Neural cell (in vitro differentiated cells): ENCODE measurements around the gene TNFRSF12A. TPM values are rescaled to one million over a fixed set of nuclear protein-coding genes. Genes with fewer than 3 reads are reported as not detected.

ENCODE experiments used
- H2AFZ ChIP-seq: fragments of 200-600, 300-800 bp; sonication (generic), shearing (Covaris generic); 2 replicates; pipeline ENCODE4 v1.6.0; 2014; ENCODE audit warnings: low read depth, mild to moderate bottlenecking, antibody characterized with exemption, low read length, moderate library complexity
- H3F3A ChIP-seq: fragments of 200-600 bp; shearing (Covaris generic); 2 replicates; pipeline ENCODE4 v1.6.1; 2016; ENCODE audit warnings: mild to moderate bottlenecking, moderate library complexity, mixed read lengths, antibody characterized with exemption, low read length; ENCODE audit not compliant: insufficient read depth, poor library complexity, severe bottlenecking
- H3K27ac ChIP-seq: fragments of 200-600, 300-800 bp; sonication (generic), shearing (Covaris generic); 2 replicates; pipeline ENCODE4 v1.5.1; 2014; ENCODE audit warnings: mild to moderate bottlenecking, low read length, moderate library complexity
- H3K27me3 ChIP-seq: fragments of 300-800, 200-600 bp; sonication (generic), shearing (Covaris generic); 2 replicates; pipeline ENCODE4 v1.6.0; 2014; ENCODE audit warnings: mild to moderate bottlenecking, low read depth, low read length, moderate library complexity; ENCODE audit not compliant: insufficient read depth
- H3K36me3 ChIP-seq: fragments of 300-800, 200-600 bp; sonication (generic), shearing (Covaris generic); 2 replicates; pipeline ENCODE4 v1.5.1; 2014; ENCODE audit warnings: mild to moderate bottlenecking, antibody characterized with exemption, low read length, moderate library complexity; ENCODE audit not compliant: insufficient read depth
- H3K4me2 ChIP-seq: fragments of 300-800, 200-600 bp; sonication (generic), shearing (Covaris generic); 2 replicates; pipeline ENCODE4 v1.6.0; 2014; ENCODE audit warnings: mild to moderate bottlenecking, low read length
- H3K4me3 ChIP-seq: fragments of 300-800, 200-600 bp; sonication (generic), shearing (Covaris generic); 2 replicates; pipeline ENCODE4 v1.5.1; 2014; ENCODE audit warnings: mild to moderate bottlenecking, low read length, moderate library complexity
- H3K79me2 ChIP-seq: fragments of 200-600 bp; shearing (Covaris generic); replicated peaks from 2 replicates; pipeline ENCODE4 v1.6.0; 2014; ENCODE audit warnings: mild to moderate bottlenecking, low read length, moderate library complexity; ENCODE audit not compliant: insufficient read depth
- H3K9ac ChIP-seq: fragments of 300-800, 200-600 bp; sonication (generic), shearing (Covaris generic); 2 replicates; pipeline ENCODE4 v1.6.1; 2016; ENCODE audit warnings: mild to moderate bottlenecking, low read length, mixed read lengths
- H3K9me2 ChIP-seq: fragments of 200-600 bp; shearing (Covaris generic); 2 replicates; pipeline ENCODE4 v1.6.1; 2016; ENCODE audit warnings: mild to moderate bottlenecking, low read length, mixed read lengths; ENCODE audit not compliant: insufficient read depth
- H3K9me3 ChIP-seq: fragments of 200-600, 300-800 bp; sonication (generic), shearing (Covaris generic); 2 replicates; pipeline ENCODE4 v1.6.1; 2016; ENCODE audit warnings: mild to moderate bottlenecking, mixed run types, low read length, moderate library complexity, mixed read lengths
- H4K20me1 ChIP-seq: fragments of 200-600 bp; shearing (Covaris generic); 2 replicates; pipeline ENCODE4 v1.6.1; 2016; ENCODE audit warnings: mild to moderate bottlenecking, mixed run types; ENCODE audit not compliant: insufficient read depth
- EP300 ChIP-seq: fragments of 450-650 bp; conservative IDR thresholded peaks from 2 replicates; pipeline ENCODE4 v1.6.1; 2014; ENCODE audit warnings: antibody characterized with exemption, mild to moderate bottlenecking, moderate library complexity; ENCODE audit not compliant: poor library complexity, severe bottlenecking
- EZH2 ChIP-seq: fragments of 200-600, 300-800 bp; shearing (Covaris generic), sonication (generic); IDR thresholded peaks from 2 replicates; pipeline ENCODE4 v1.6.1; 2014; ENCODE audit warnings: antibody characterized with exemption, low read length, borderline replicate concordance, mild to moderate bottlenecking; ENCODE audit not compliant: insufficient read depth, poor library complexity, severe bottlenecking
- MXI1 ChIP-seq: fragments of 450-650 bp; conservative IDR thresholded peaks from 2 replicates; pipeline ENCODE4 v1.6.1; 2014; ENCODE audit warnings: antibody characterized with exemption, mild to moderate bottlenecking; ENCODE audit not compliant: poor library complexity, severe bottlenecking
- POLR2AphosphoS5 ChIP-seq: IDR thresholded peaks from 2 replicates; pipeline ENCODE4 v1.6.1; 2012
- RAD21 ChIP-seq: fragments of 450-650 bp; conservative IDR thresholded peaks from 2 replicates; pipeline ENCODE4 v1.6.1; 2014; ENCODE audit warnings: antibody characterized with exemption, mild to moderate bottlenecking, moderate library complexity
- SMC3 ChIP-seq: fragments of 450-650 bp; conservative IDR thresholded peaks from 2 replicates; pipeline ENCODE4 v1.6.1; 2014; ENCODE audit warnings: antibody characterized with exemption, mild to moderate bottlenecking, moderate library complexity; ENCODE audit not compliant: poor library complexity
- TAF1 ChIP-seq: IDR thresholded peaks from 2 replicates; pipeline ENCODE4 v1.6.1; 2012; ENCODE audit warnings: low read depth
- polyA plus RNA-seq: library from polyadenylated mRNA; depleted of rRNA; stranded (reverse); fragments of >200 nt; gene quantifications from 2 replicates; pipeline ENCODE4 v1.2.3, GENCODE V29; 2014
- TF ChIP-seq, protein P1 (sequence below): fragments of 450-650 bp; IDR thresholded peaks from 2 replicates; pipeline ENCODE4 v1.5.1; 2014; ENCODE audit warnings: antibody characterized with exemption, mild to moderate bottlenecking, moderate library complexity; ENCODE audit not compliant: poor library complexity, severe bottlenecking
- TF ChIP-seq, protein P2 (sequence below): IDR thresholded peaks from 2 replicates; pipeline ENCODE4 v1.6.1; 2012; ENCODE audit warnings: borderline replicate concordance

TNFRSF12A gene
- polyA plus RNA-seq, 1 donor from 2014 or later: 2.3 TPM

DNA sequence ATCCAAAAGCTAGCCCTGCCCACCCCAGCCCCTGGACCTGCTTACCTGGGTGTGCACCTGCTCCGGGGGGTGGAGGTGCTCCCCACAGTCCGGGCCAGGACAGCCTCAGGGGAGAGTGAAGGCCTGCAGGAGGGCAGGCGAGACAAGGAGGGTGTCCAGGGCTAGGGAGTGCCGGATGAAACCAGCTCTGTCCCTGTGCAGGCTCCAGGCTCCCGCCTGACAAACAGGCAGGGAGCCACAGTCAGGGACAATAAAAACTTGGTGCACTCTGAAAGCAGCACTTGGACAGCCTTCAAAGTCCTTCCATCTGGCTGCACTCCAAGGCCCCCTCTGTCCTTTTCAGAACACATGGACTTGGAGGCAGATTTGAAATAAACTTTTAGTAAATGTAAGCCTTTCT is 47.1 kb upstream of the TNFRSF12A start:
- Histone ChIP-seq H3K9me2 (no peaks in the 10 kb centered on the region), H3K9ac (no peak overlapping the region), H4K20me1 (no peaks in the 10 kb centered on the region), H3K27me3 (peaks cover 4% of the 10 kb centered on the region), H3K9me3 (no peaks in the 10 kb centered on the region), H3F3A (no peaks in the 10 kb centered on the region), H3K36me3 (no peaks in the 10 kb centered on the region), H2AFZ (no peak overlapping the region), H3K4me3 (no peak overlapping the region), H3K79me2 (no peaks in the 10 kb centered on the region), H3K27ac (no peak overlapping the region), H3K4me2 (no peak overlapping the region)
- TF ChIP-seq, protein P1, sequence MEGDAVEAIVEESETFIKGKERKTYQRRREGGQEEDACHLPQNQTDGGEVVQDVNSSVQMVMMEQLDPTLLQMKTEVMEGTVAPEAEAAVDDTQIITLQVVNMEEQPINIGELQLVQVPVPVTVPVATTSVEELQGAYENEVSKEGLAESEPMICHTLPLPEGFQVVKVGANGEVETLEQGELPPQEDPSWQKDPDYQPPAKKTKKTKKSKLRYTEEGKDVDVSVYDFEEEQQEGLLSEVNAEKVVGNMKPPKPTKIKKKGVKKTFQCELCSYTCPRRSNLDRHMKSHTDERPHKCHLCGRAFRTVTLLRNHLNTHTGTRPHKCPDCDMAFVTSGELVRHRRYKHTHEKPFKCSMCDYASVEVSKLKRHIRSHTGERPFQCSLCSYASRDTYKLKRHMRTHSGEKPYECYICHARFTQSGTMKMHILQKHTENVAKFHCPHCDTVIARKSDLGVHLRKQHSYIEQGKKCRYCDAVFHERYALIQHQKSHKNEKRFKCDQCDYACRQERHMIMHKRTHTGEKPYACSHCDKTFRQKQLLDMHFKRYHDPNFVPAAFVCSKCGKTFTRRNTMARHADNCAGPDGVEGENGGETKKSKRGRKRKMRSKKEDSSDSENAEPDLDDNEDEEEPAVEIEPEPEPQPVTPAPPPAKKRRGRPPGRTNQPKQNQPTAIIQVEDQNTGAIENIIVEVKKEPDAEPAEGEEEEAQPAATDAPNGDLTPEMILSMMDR: no peak
- TF ChIP-seq, protein P2, sequence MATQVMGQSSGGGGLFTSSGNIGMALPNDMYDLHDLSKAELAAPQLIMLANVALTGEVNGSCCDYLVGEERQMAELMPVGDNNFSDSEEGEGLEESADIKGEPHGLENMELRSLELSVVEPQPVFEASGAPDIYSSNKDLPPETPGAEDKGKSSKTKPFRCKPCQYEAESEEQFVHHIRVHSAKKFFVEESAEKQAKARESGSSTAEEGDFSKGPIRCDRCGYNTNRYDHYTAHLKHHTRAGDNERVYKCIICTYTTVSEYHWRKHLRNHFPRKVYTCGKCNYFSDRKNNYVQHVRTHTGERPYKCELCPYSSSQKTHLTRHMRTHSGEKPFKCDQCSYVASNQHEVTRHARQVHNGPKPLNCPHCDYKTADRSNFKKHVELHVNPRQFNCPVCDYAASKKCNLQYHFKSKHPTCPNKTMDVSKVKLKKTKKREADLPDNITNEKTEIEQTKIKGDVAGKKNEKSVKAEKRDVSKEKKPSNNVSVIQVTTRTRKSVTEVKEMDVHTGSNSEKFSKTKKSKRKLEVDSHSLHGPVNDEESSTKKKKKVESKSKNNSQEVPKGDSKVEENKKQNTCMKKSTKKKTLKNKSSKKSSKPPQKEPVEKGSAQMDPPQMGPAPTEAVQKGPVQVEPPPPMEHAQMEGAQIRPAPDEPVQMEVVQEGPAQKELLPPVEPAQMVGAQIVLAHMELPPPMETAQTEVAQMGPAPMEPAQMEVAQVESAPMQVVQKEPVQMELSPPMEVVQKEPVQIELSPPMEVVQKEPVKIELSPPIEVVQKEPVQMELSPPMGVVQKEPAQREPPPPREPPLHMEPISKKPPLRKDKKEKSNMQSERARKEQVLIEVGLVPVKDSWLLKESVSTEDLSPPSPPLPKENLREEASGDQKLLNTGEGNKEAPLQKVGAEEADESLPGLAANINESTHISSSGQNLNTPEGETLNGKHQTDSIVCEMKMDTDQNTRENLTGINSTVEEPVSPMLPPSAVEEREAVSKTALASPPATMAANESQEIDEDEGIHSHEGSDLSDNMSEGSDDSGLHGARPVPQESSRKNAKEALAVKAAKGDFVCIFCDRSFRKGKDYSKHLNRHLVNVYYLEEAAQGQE: no peak

DNA sequence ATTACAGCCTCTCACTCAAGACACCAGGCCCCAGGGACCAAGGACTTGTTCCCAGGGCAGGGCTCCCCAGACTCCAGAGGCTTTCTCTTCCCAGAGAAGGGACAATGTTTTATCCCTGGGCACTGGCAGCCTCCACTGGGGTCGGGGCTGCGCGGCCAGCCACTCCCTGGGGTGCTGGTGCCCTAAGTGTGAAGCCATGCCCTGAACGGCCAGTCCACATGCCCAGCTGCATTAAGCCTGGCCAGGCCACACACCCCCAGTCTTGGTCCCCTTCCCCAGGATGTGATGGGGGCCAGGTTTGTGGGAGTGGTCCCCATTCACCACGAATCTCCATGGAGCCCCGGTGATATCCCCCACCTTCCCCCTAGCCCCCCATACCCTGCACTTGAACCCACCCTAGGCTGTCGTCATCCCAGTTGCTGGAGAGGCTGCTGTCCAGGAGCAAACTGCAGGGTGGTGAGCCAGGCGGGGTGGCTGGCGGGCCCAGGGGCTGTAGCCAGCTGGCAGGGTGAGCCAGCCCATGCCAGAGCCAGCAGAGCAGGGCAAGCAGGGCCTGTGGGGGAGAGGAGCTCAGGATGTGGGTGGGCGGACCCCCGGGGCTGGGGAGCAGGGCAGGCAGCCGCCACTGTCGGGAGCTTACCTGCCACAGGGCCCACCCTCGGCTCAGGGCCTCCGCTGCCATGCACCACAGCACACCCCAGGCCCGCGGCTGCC is 46.4 kb upstream of the TNFRSF12A start:
- H3K4me2 ChIP-seq: no peak overlapping the region
- H3K36me3 ChIP-seq: no peaks in the 10 kb centered on the region
- H3K27ac ChIP-seq: no peak overlapping the region
- H2AFZ ChIP-seq: no peak overlapping the region
- H3K9me3 ChIP-seq: no peaks in the 10 kb centered on the region
- H4K20me1 ChIP-seq: no peaks in the 10 kb centered on the region
- H3K79me2 ChIP-seq: no peaks in the 10 kb centered on the region
- TF ChIP-seq POLR2AphosphoS5 (no peak), SMC3 (no peak), MXI1 (no peak), EZH2 (no peak), EP300 (no peak), TAF1 (no peak), RAD21 (no peak)
- TF ChIP-seq, protein P2: no peak
- TF ChIP-seq, protein P1: no peak
- no peaks in the 10 kb centered on the region for H3K27me3 ChIP-seq
- H3K9ac ChIP-seq: no peak overlapping the region
- no peaks in the 10 kb centered on the region for H3F3A ChIP-seq
- no peaks in the 10 kb centered on the region for H3K9me2 ChIP-seq
- no peak overlapping the region for H3K4me3 ChIP-seq
